ENCODE measurements around the gene ZNF286A. TPM values are rescaled to one million over a fixed set of nuclear protein-coding genes. Genes with fewer than 3 reads are reported as not detected.
"Not testable (repeated sequence)": the region's sequence is repeated elsewhere in the genome, so short reads cannot be mapped to it uniquely, and the experiment has no call there.

Gene ZNF286A
- polyA plus RNA-seq: 10 to 100 TPM in 2 of 3 donors, 1 to 10 TPM in 1; 7.0 to 17.2 (median 11.9) TPM

DNA sequence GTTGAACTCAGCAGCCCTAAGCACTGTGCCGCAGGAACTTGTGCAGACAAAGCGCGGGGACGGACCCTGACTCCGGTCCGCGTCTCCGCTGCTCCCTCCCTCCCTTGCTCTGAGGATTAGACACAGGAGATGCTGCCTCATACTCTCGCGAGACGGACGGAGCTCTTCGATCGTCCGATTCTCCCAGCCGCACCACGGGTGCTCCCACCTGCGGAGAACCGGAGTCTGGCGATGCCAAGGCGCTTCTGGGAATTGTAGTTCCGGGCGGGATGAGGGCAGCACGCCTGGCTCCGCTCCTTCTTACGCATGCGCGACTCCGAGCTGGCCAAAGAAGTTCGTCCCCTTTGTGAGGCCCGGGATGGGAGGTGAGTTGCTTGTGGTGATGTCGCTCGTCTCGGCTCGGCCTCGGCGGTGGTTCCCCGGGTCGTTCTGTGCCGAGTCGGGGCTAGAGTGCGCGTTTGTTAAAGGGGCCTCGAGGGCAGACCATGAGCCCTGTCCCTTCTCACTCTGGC lies at the start of gene ZNF286A:
TSS of gene ZNF286A (plus strand) at position 340 of the 512 bp plus-strand sequence. CDS start 578 bp downstream, outside the sequence.
- Mint-ChIP-seq H3K27ac (peak within 1 kb of the TSS; percentile 89 to 98 (median 92)), H3K4me1 (peaks cover 11 to 13% of the 10 kb centered on the region in 2 donors), H3K4me3 (peak within 1 kb of the TSS; percentile 95 to 100 (median 97))
- not testable (repeated sequence) for H3K9me3 Mint-ChIP-seq; H3K36me3 Mint-ChIP-seq; H3K27me3 Mint-ChIP-seq (ENCODE audit: low read depth in 3 of 3)
- peak; percentile 93 to 96 (median 95) for DNase-seq

DNA sequence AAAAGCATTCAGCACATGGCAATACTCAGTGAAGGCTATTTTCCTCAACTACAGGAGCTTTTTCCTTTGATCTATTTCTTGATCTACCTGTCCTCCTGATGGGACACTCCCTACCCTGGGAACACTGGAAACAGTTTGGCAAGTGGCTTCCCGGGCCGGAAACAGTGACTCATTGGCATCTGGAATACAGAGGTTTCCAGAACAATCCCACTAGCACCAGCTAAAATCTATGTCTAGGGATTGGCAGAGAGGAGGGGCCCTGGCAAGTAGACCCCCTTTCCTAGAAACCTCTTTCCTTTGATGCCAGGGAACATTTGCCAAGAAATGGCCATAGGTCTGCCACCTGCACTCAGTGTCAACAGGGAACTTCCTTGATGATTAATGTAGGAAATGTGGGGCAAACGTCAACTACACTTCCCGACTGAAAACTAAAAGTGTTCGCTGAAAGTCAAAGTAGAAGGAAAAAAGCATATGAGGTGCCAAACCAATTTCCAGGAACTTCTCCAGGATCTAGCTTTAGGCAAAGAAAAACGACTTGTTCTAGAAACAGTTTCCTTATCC lies 49.6 kb upstream of the ZNF286A start:
- peaks cover 0 to 2% (median 0%) of the 10 kb centered on the region in 3 donors for H3K27me3 Mint-ChIP-seq (ENCODE audit: low read depth in 3 of 3)
- H3K36me3 Mint-ChIP-seq: peaks cover 0 to 4% (median 0%) of the 10 kb centered on the region in 3 donors
- no peak overlapping the region for H3K4me3 Mint-ChIP-seq
- H3K27ac Mint-ChIP-seq: no peak overlapping the region
- H3K4me1 Mint-ChIP-seq: peaks cover 0 to 8% of the 10 kb centered on the region in 2 donors
- no peak for DNase-seq
- H3K9me3 Mint-ChIP-seq: peaks cover 0 to 2% (median 0%) of the 10 kb centered on the region in 6 donors

DNA sequence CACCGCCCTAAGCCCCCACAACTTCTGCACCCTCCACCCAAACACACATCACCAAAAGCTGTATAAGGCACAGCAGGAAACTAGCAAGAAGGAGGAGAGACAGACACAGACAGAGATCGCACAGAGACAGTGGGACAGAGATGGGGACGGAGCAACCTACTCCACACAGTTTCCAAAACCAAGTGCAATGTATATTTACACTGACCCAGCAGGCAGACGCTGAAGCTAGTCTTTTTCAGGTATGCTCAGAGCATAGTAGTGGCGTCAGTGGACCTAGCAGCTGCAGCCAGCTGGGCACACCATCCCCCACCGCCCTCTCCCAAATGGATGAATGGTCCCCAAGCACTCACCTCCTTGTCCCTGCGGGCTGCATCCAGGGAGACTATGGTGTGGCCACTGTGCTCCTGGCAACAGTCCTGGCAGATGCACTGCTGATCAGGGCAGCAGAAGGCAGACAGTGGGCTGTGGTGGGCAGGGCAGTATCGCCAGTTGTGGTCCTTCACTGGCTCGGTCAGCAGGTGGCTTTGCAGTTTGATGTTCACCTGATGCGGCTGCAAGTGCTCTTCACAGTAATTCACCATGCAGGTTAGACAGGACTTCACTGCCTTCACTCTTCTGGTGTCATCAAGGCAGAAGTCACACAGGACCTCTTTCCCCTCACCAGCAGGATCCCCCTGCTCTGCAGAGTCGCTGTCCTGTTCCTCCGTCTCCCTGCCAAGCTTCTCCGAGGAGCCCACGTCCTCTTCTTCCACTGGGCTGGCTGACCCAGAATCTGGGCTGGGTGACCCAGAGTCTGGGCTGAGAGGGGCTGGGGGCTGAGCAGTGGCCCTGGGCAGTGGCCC lies 48.6 kb upstream of the ZNF286A start:
- no peak overlapping the region for H3K27ac Mint-ChIP-seq
- no peak for DNase-seq
- peaks cover 0 to 2% (median 0%) of the 10 kb centered on the region in 3 donors for H3K27me3 Mint-ChIP-seq (ENCODE audit: low read depth in 3 of 3)
- no peaks in the 10 kb centered on the region for H3K9me3 Mint-ChIP-seq
- peaks cover 0 to 4% (median 0%) of the 10 kb centered on the region in 3 donors for H3K36me3 Mint-ChIP-seq
- no peak overlapping the region for H3K4me3 Mint-ChIP-seq
- peaks cover 0 to 8% of the 10 kb centered on the region in 2 donors for H3K4me1 Mint-ChIP-seq

DNA sequence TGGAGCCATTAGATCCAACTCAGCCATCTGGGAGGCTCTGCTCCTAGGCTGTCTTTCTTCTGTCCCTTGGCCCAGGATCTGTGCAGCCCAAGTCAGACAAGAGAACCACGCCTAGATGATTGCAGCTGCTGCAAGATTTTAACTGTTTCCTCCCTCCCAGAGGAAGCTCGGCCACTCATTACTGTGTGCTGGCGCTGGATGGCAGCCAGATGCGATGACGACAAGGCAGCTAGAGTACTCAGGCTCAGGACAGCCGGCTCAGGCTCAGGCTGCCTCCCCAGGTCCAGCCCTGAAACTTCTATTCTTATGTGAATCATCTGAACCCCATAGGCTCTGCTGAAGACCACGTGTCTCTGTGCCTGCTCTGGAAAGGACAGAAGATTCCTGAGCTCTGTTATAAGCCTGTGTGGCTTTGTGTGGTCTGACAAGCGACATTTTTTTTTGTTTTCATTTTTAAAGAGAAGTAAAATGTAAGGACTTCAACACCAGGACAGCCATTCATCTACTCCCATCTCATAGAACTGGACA lies 47.9 kb upstream of the ZNF286A start:
- DNase-seq: no peak
- Mint-ChIP-seq H3K27ac (peak overlapping the region in 1 of 6 donors; percentile 53), H3K4me1 (peaks cover 0 to 8% of the 10 kb centered on the region in 2 donors), H3K27me3 (ENCODE audit: low read depth in 3 of 3) (peaks cover 0 to 4% (median 2%) of the 10 kb centered on the region in 3 donors), H3K9me3 (no peaks in the 10 kb centered on the region), H3K4me3 (peak overlapping the region in 1 of 5 donors; percentile 35), H3K36me3 (peaks cover 0 to 4% (median 3%) of the 10 kb centered on the region in 3 donors)

DNA sequence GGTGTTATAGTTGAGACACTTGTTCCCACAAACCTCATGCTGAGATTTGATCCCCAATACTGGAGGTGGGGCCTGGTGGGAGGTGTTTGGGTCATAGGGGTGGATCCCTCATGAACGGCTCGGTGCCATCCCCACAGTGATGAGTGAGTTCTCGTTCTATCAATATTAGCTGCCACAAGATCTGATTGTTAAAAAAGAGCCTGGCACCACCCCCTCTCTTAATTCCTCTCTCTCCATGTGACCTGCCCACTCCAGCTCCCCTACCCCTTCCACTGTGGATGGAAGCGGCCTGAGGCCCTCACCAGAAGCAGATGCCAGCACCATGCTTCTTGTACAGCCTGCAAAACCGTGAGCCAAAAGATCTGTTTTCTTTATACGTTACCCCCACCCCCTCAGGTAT lies 46.6 kb upstream of the ZNF286A start:
- Mint-ChIP-seq H3K4me1 (peaks cover 0 to 8% of the 10 kb centered on the region in 2 donors), H3K27me3 (ENCODE audit: low read depth in 3 of 3) (peaks cover 0 to 4% (median 2%) of the 10 kb centered on the region in 3 donors), H3K27ac (peak overlapping the region in 1 of 6 donors; percentile 31), H3K4me3 (no peak overlapping the region), H3K36me3 (peaks cover 3 to 5% (median 4%) of the 10 kb centered on the region in 3 donors), H3K9me3 (no peaks in the 10 kb centered on the region)
- DNase-seq: no peak

DNA sequence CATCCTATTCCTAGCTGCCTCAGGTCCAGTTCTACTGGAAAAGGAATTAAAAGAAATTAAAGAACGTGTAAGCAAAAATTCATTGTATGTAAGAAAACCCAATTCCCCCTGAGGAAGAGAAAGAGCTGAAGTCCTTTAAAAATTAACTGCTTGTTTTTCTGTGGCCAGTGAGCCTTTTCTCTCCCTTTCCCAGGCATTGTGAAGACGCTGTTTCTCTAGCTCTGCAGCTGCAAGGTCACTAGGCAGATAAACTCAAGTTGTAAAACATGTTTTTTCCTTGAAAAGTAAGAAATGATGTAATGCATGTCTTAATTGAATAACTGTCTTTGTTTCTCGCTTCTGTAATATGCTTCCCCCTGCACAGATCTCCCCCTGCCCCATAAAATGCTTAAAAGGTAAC lies 45.2 kb upstream of the ZNF286A start:
- not testable (repeated sequence) for H3K4me1 Mint-ChIP-seq; H3K27me3 Mint-ChIP-seq (ENCODE audit: low read depth in 3 of 3); H3K4me3 Mint-ChIP-seq; H3K36me3 Mint-ChIP-seq; DNase-seq; H3K9me3 Mint-ChIP-seq; H3K27ac Mint-ChIP-seq

DNA sequence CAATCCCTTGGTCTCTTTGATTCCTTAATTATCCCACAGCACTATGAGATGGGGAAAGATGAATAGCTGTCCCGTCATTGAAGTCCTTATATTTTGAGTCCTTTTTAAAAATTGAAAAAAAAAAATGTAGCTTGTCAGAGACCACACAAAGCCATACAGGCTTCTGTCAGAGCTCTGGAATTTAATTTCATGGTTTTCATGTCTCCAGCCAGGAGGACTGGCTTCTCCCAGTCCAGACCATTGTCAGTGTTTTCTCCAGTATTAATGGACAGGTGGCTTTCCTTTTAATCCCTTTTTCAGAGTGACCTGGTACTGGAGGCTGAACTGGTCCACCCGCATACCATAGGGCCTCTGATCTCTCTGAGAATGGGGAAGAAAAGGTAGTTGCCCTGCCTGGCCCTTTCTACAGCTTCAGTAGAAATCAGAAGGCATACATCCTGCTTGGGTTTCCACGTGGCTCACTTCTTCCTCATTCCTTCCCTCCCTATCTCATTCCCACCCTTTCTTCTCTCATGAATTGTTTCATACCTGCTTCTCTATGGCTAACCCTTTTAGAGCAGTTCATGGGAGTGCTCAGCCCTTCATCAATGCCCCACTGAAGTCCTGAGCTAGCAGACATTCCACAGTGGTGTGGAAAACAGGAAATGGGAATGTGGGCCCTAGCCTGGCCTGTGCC lies 44.5 kb upstream of the ZNF286A start:
- Mint-ChIP-seq H3K9me3 (no peaks in the 10 kb centered on the region), H3K4me1 (peaks cover 0 to 8% of the 10 kb centered on the region in 2 donors), H3K27ac (no peak overlapping the region), H3K4me3 (no peak overlapping the region), H3K36me3 (peaks cover 3 to 5% (median 4%) of the 10 kb centered on the region in 3 donors), H3K27me3 (ENCODE audit: low read depth in 3 of 3) (peaks cover 0 to 4% (median 2%) of the 10 kb centered on the region in 3 donors)
- DNase-seq: no peak

DNA sequence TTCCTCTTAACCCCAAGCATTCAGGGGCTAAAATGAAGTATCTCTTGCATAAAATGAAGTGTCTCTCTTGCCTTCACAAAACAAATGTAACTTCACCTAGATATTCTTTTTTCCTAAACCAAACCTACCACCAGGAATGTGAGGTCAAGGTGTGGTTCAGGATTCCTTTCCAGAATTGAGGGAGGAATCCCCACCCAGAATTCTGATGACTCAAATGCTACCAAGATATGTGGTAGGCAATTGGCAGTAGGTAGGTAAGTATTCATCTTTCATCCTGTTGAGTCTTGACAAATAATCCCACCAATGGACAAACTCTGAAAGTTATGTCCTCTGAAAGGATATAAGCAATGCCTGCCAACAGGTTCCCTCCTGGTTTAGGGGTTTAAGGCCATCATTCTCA lies 41.7 kb upstream of the ZNF286A start:
- no peak for DNase-seq
- Mint-ChIP-seq H3K27ac (no peak overlapping the region), H3K9me3 (no peaks in the 10 kb centered on the region), H3K27me3 (ENCODE audit: low read depth in 3 of 3) (peaks cover 0 to 2% (median 2%) of the 10 kb centered on the region in 3 donors), H3K4me3 (no peak overlapping the region), H3K36me3 (peaks cover 3 to 5% (median 4%) of the 10 kb centered on the region in 3 donors), H3K4me1 (no peaks in the 10 kb centered on the region)

DNA sequence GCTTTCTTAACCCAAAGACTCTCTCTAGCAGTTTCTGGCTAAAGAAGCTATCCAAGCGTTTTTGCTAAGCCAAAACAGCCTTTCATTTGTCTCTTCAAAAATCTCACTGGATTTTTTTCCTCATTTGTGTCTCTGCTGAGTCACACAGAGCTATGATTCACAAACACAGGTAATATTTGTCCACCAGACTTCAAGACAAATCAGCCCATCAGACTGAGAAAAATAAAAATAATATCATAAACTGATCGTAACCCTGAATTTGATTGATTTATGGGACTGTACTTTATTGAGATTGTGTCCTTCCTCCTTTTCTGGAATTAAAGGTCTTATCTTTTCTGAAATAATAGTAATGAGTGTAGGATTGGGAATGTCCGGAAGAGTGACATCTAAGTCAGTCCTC lies 41.3 kb upstream of the ZNF286A start:
- no peaks in the 10 kb centered on the region for H3K4me1 Mint-ChIP-seq
- H3K27ac Mint-ChIP-seq: no peak overlapping the region
- peaks cover 3 to 5% (median 4%) of the 10 kb centered on the region in 3 donors for H3K36me3 Mint-ChIP-seq
- H3K4me3 Mint-ChIP-seq: no peak overlapping the region
- H3K9me3 Mint-ChIP-seq: no peaks in the 10 kb centered on the region
- DNase-seq: no peak
- H3K27me3 Mint-ChIP-seq (ENCODE audit: low read depth in 3 of 3): peaks cover 0 to 2% (median 2%) of the 10 kb centered on the region in 3 donors

DNA sequence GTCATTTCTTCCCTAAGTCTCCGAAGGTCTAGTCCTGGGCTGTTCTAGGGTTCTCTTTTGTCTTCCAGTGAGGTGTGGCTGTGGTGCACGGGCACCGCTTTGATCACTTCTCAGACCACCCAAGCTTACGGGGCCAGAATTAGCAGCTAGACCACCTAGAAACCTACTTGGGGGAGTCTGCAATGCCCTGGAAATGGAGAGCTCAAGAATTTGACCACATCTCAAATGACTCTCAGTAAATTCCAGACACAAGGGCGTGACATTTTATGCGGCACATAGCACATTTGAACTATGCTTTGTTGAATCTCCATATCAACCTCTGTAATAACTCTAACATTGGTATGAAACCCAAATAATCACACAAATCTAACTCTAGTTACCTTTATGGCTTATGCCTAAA lies 40.3 kb upstream of the ZNF286A start:
- H3K4me3 Mint-ChIP-seq: no peak overlapping the region
- no peak for DNase-seq
- H3K27me3 Mint-ChIP-seq (ENCODE audit: low read depth in 3 of 3): peaks cover 0 to 2% (median 2%) of the 10 kb centered on the region in 3 donors
- no peaks in the 10 kb centered on the region for H3K4me1 Mint-ChIP-seq
- H3K36me3 Mint-ChIP-seq: peaks cover 3 to 11% (median 9%) of the 10 kb centered on the region in 3 donors
- no peaks in the 10 kb centered on the region for H3K9me3 Mint-ChIP-seq
- no peak overlapping the region for H3K27ac Mint-ChIP-seq

DNA sequence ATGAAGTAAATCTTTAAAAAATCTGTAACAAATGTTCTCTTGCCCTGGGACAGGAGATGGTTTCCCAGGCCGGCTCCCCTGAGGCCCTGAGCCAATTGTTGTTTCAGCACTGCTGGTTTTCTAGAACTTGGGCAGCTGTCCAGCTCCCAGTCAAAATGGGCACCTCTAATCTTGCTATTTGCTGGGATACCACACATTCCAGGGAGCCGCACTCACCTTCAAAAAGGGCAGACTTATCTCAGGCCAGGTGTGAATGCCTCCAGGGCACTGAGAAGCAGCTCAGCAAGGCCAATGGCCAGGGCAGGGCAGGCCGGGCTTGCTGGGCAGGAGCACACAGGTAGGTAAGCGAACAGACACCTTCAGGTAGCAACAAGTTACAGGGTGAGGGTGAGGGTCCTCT lies 39.9 kb upstream of the ZNF286A start:
- Mint-ChIP-seq H3K27me3 (ENCODE audit: low read depth in 3 of 3) (peaks cover 0 to 2% (median 2%) of the 10 kb centered on the region in 3 donors), H3K9me3 (no peaks in the 10 kb centered on the region), H3K36me3 (peaks cover 3 to 14% (median 5%) of the 10 kb centered on the region in 3 donors), H3K27ac (no peak overlapping the region), H3K4me1 (no peaks in the 10 kb centered on the region), H3K4me3 (no peak overlapping the region)
- no peak for DNase-seq

DNA sequence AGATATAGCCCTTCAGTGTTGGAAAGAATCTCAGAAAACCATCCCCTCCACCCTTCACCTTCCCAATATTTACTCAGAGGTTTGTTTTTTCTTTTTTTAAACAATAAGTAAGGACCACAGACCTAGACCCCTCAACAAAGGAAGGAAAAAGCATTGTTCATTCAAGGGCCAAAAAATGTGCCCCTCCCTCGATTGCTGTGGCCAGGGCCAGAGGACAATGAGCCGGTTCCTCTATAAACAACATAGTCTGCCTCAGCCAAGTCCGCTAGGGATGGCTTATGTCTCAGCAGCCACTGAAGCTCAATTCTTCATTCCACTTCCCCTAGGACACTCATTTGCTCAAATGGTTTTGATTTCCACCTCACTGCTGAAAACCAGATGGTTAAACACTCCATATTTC lies 39.5 kb upstream of the ZNF286A start:
- H3K4me1 Mint-ChIP-seq: no peaks in the 10 kb centered on the region
- DNase-seq: no peak
- H3K9me3 Mint-ChIP-seq: no peaks in the 10 kb centered on the region
- H3K4me3 Mint-ChIP-seq: no peak overlapping the region
- H3K36me3 Mint-ChIP-seq: peaks cover 3 to 14% (median 5%) of the 10 kb centered on the region in 3 donors
- no peak overlapping the region for H3K27ac Mint-ChIP-seq
- H3K27me3 Mint-ChIP-seq (ENCODE audit: low read depth in 3 of 3): peaks cover 0 to 2% (median 2%) of the 10 kb centered on the region in 3 donors

DNA sequence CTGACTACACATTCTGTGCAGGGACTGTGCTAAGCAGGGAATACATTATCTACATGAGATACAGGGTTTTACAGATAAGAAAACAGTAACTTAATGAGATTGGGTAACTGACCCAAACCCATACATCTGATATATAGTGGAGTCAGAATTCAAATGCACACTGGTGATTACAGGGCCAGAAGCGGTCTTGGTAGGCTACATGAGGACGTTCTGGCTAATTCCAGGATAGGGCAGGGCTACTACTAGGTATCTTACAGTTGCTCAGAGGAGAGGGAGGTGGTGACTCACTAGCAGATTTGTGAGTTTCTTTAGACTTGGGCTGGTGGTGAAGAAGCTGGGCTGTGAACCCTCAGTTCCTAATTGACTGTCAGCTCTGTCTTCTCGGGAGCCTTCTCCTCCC lies 36.9 kb upstream of the ZNF286A start:
- Mint-ChIP-seq H3K36me3 (peaks cover 0 to 14% (median 10%) of the 10 kb centered on the region in 3 donors), H3K4me3 (no peak overlapping the region), H3K27ac (no peak overlapping the region), H3K27me3 (ENCODE audit: low read depth in 3 of 3) (no peaks in the 10 kb centered on the region), H3K9me3 (no peaks in the 10 kb centered on the region), H3K4me1 (no peaks in the 10 kb centered on the region)
- no peak for DNase-seq

Measured in immature natural killer cell (primary cell).